ENCODE data around the gene PLCD4. TPM values are rescaled to one million over a fixed set of nuclear protein-coding genes. Genes with fewer than 3 reads are reported as not detected.

PLCD4 gene
- total and polyA plus RNA-seq, 11 donors, result 0.11 to 1.9 (median 0.34) TPM

DNA sequence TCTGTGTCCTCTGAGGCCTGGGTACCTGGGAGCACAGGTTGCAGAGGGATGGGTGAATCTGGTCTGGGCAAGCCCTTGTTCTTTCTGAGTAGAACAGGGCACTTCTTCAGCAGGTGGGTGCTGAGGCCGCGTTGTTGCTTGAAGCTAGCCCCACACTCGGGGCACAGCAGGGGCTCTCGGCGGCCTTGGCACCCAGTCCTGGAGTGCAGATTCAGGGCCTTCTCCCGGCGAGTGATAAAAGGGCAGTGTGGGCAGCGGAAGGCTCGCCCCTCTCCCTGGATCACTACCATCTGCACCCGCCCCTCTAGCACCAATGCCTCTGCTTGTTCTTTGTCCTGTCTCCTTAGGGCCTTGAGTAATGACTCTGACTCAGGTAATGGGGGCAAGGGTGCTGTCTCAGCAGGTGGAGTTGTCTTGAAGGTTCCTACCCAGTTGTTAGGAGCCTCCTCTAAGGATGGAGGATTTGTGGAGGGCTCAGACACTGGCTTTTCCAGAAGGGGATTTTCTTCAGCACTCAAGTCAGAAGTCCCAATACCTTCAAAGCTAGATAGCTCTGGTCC is 36.1 kb downstream of the PLCD4 start:
- 94 to 97% (median 94%) methylated on average over 6 to 10 of the region's 10 CpGs; no CpG with 5 or more reads in 1 of the 4 donors for WGBS, 4 donors
- Histone ChIP-seq H3K36me3 (peaks cover 0 to 99% (median 95%) of the 10 kb centered on the region in 9 donors), H3K4me3 (no peak overlapping the region), H3K4me1 (peaks cover 0 to 7% (median 0%) of the 10 kb centered on the region in 12 donors), H3K27ac (no peak overlapping the region), H3K27me3 (no peaks in the 10 kb centered on the region), H3K9me3 (no peaks in the 10 kb centered on the region)
- intact Hi-C loops (cut with DNase I), result loop anchor here in 2 of 10 donors (10.0 kb wide), 2 partner anchors 49 to 369 kb away; partner anchors contain the start of genes AAMP (in 1 of the 2) and PNKD (in 1 of the 2)
- DNase-seq (no peak), ATAC-seq (no peak)
- TF ChIP-seq, protein P1, sequence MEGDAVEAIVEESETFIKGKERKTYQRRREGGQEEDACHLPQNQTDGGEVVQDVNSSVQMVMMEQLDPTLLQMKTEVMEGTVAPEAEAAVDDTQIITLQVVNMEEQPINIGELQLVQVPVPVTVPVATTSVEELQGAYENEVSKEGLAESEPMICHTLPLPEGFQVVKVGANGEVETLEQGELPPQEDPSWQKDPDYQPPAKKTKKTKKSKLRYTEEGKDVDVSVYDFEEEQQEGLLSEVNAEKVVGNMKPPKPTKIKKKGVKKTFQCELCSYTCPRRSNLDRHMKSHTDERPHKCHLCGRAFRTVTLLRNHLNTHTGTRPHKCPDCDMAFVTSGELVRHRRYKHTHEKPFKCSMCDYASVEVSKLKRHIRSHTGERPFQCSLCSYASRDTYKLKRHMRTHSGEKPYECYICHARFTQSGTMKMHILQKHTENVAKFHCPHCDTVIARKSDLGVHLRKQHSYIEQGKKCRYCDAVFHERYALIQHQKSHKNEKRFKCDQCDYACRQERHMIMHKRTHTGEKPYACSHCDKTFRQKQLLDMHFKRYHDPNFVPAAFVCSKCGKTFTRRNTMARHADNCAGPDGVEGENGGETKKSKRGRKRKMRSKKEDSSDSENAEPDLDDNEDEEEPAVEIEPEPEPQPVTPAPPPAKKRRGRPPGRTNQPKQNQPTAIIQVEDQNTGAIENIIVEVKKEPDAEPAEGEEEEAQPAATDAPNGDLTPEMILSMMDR (IDR thresholded peaks at IDR 0.05), result no peak
- no peak for TF ChIP-seq POLR2A (IDR thresholded peaks at IDR 0.05)

DNA sequence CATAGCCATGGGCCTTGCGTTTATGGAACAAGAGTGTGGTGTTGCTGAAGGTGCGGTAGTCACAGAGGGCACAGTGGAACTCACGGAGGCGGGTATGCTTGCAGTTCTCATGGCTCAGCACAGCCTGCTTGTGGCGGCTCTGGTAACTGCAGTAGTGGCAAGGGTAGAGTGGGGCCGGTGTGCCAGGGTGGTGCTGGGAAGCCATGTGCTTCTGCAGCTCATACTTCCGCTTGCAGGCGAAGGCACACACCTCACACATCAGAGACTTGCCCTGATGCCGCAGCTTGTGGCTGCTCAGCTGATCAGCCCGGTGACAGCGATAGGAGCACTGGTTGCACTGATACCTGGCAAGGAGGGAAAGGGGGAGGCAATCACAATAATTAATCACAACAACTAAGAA is 37.0 kb downstream of the PLCD4 start:
- peaks cover 0 to 99% (median 96%) of the 10 kb centered on the region in 9 donors for H3K36me3 ChIP-seq
- H3K27me3 ChIP-seq, result no peaks in the 10 kb centered on the region
- ATAC-seq (no peak), DNase-seq (no peak)
- no peak for TF ChIP-seq POLR2A (IDR thresholded peaks at IDR 0.05)
- TF ChIP-seq, protein P1 (IDR thresholded peaks at IDR 0.05), result no peak
- 90 to 92% (median 91%) methylated on average over 11 of the region's 11 CpGs for WGBS, 4 donors
- peaks cover 0 to 7% (median 0%) of the 10 kb centered on the region in 12 donors for H3K4me1 ChIP-seq
- intact Hi-C loops (cut with DNase I), result loop anchor here in 7 of 10 donors (5.0 to 10.0 kb wide), 6 partner anchors 47 to 370 kb away; partner anchors contain the start of genes CNOT9 (in 2 of the 7), USP37 (in 2 of the 7), AAMP (in 1 of the 7) and PNKD (in 1 of the 7)
- no peak overlapping the region for H3K4me3 ChIP-seq
- no peaks in the 10 kb centered on the region for H3K9me3 ChIP-seq
- H3K27ac ChIP-seq, result no peak overlapping the region

DNA sequence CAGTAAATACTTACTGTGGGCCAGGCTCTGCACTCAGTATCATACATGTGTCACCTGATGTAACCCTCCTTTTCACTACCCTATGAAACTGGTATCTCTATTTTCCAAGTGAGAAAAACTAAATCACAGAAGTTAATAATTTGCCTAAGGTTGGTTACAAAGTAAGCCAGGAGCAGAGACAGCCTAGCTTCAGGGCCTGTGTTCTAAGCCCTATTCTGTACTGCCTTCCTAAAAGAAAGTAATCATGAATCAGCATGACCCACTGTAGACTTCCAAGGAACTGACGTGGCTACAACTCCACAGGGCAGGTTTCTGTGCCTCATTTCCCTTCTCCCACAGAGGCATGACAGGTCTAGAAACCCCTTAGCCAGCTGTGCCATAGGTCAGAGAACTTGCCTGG is 37.4 kb downstream of the PLCD4 start:
- WGBS, 4 donors, result 75 to 93% (median 89%) methylated on average over 1 of the region's 1 CpG
- H3K27me3 ChIP-seq, result no peaks in the 10 kb centered on the region
- H3K9me3 ChIP-seq, result no peaks in the 10 kb centered on the region
- peaks cover 0 to 7% (median 0%) of the 10 kb centered on the region in 12 donors for H3K4me1 ChIP-seq
- H3K4me3 ChIP-seq, result no peak overlapping the region
- no peak overlapping the region for H3K27ac ChIP-seq
- H3K36me3 ChIP-seq, result peaks cover 0 to 99% (median 97%) of the 10 kb centered on the region in 9 donors
- intact Hi-C loops (cut with DNase I), result loop anchor here in 7 of 10 donors (5.0 to 10.0 kb wide), 6 partner anchors 48 to 370 kb away; partner anchors contain the start of genes CNOT9 (in 2 of the 7), USP37 (in 2 of the 7), AAMP (in 1 of the 7) and PNKD (in 1 of the 7)
- no peak for TF ChIP-seq POLR2A (IDR thresholded peaks at IDR 0.05)
- TF ChIP-seq, protein P1 (IDR thresholded peaks at IDR 0.05), result no peak
- ATAC-seq (no peak), DNase-seq (no peak)

DNA sequence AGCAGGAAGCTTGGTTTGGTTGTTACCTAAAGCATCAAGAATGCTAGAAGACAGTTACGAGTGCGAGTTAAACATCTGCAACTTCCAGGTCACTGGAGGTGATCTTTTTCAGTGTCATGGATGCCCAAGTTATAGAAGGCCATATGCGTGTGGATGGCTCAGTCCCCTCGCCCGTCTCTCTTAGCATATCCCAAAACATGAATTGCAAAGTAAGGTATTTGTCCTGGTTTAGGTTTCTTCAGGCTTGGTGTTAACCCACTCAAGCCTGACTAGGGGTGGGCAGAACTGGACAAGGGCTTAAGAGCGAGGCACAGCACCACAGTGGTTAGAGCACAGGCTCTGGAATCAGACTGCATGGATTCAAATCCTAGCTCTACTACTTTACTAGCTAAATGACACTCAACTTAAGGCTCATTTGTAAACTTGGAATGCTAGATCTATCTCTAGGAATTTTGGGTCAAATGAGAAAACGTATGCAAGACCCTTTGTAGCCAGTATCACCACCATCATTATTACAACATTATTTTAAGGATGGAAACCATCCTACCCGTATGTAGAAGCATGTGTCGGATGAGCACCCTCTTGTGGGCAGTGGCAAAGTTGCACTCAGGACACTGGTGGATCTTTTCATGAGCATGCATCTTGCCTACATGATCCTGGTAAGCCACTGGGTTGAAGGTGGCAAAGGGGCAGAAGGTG is 40.5 kb downstream of the PLCD4 start:
- no peak overlapping the region for H3K27ac ChIP-seq
- H3K4me3 ChIP-seq, result no peak overlapping the region
- H3K4me1 ChIP-seq, result peaks cover 0 to 7% (median 0%) of the 10 kb centered on the region in 12 donors
- WGBS, 4 donors, result 69 to 73% (median 71%) methylated on average over 9 of the region's 9 CpGs
- H3K9me3 ChIP-seq, result no peaks in the 10 kb centered on the region
- TF ChIP-seq, protein P1 (IDR thresholded peaks at IDR 0.05), result peak; percentile 62 to 82 (median 74)
- no peak for TF ChIP-seq POLR2A (IDR thresholded peaks at IDR 0.05)
- intact Hi-C loops (cut with DNase I), result loop anchor here in 8 of 10 donors (2.0 to 10.0 kb wide), 7 partner anchors 51 to 373 kb away; partner anchors contain the start of genes CNOT9 (in 2 of the 8), USP37 (in 2 of the 8), AAMP (in 1 of the 8) and PNKD (in 1 of the 8)
- peak in 1 of 5 donors; percentile 44 for DNase-seq
- peak; percentile 15 to 73 (median 69) for ATAC-seq
- no peaks in the 10 kb centered on the region for H3K27me3 ChIP-seq
- peaks cover 0 to 99% (median 97%) of the 10 kb centered on the region in 9 donors for H3K36me3 ChIP-seq
